ENCODE data around the gene HSF2.

Gene HSF2

GRCh38 chr6:122482750-122483080 lies 83.3 kb downstream of the HSF2 start:
- Histone ChIP-seq H3K79me2 (ENCODE audit: insufficient read depth, low read length) (no peaks in the 10 kb centered on the region), H3K36me3 (ENCODE audit: insufficient read depth, low read length) (no peaks in the 10 kb centered on the region), H3K4me3 (ENCODE audit: low read depth, low read length, poor library complexity, severe bottlenecking) (no peak overlapping the region), H3F3A (ENCODE audit: insufficient read depth, low read length) (no peaks in the 10 kb centered on the region), H3K4me1 (ENCODE audit: insufficient read depth, low read length, severe bottlenecking) (no peaks in the 10 kb centered on the region), H2AFZ (ENCODE audit: low read length) (no peak overlapping the region), H3K27ac (ENCODE audit: low read depth, low read length, poor library complexity, severe bottlenecking) (no peak overlapping the region), H3K4me2 (ENCODE audit: low read length) (no peak overlapping the region), H3K27me3 (ENCODE audit: insufficient read depth, low read length) (no peaks in the 10 kb centered on the region), H4K20me1 (ENCODE audit: insufficient read depth, low read length) (no peaks in the 10 kb centered on the region), H3K9me2 (ENCODE audit: low read depth, low read length) (no peaks in the 10 kb centered on the region), H3K9ac (ENCODE audit: low read length) (no peak overlapping the region), H3K9me3 (ENCODE audit: low read length) (no peaks in the 10 kb centered on the region)
- TF ChIP-seq EZH2 (IDR thresholded peaks at IDR 0.05; ENCODE audit: borderline replicate concordance, low read length) = no peak
- TF ChIP-seq, protein P1, sequence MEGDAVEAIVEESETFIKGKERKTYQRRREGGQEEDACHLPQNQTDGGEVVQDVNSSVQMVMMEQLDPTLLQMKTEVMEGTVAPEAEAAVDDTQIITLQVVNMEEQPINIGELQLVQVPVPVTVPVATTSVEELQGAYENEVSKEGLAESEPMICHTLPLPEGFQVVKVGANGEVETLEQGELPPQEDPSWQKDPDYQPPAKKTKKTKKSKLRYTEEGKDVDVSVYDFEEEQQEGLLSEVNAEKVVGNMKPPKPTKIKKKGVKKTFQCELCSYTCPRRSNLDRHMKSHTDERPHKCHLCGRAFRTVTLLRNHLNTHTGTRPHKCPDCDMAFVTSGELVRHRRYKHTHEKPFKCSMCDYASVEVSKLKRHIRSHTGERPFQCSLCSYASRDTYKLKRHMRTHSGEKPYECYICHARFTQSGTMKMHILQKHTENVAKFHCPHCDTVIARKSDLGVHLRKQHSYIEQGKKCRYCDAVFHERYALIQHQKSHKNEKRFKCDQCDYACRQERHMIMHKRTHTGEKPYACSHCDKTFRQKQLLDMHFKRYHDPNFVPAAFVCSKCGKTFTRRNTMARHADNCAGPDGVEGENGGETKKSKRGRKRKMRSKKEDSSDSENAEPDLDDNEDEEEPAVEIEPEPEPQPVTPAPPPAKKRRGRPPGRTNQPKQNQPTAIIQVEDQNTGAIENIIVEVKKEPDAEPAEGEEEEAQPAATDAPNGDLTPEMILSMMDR (IDR thresholded peaks at IDR 0.05; ENCODE audit: low read length) = no peak

Data from OCI-LY1 (cell line).